Natural killer cell treated with Interleukin-12 subunit alpha and Interleukin-12 subunit beta and Interleukin-15 and Interleukin-18, amount 100 ng/mL, for 72 hours (primary cell): ENCODE measurements around the gene CFAP97D2. TPM values are rescaled to one million over a fixed set of nuclear protein-coding genes. Genes with fewer than 3 reads are reported as not detected.
"Not testable (repeated sequence)": the region's sequence is repeated elsewhere in the genome, so short reads cannot be mapped to it uniquely, and the experiment has no call there.

ENCODE experiments used
- ATAC-seq, 2 donors: fragments of 150-1000 bp; cut with Tn5 transposase in 1 of 2; sonication (Bioruptor Pico), chemical (Tn5 transposase) in 1 of 2; 2 replicates each; pipeline ENCODE4 v1.10.0; 2021
- DNase-seq: peaks from one replicate; pipeline ENCODE4 v3.0.0; 2022; ENCODE audit warnings: low spot score
- H3K27ac Mint-ChIP-seq, 2 donors: 1 replicate in 1 of 2; 2 replicates in 1 of 2; pipeline ENCODE4 v1.8.0; 2022; ENCODE audit warnings: mixed read lengths in 2 of 2, mild to moderate bottlenecking in 1 of 2, moderate library complexity in 1 of 2
- H3K27me3 Mint-ChIP-seq, 2 donors: 1 replicate in 1 of 2; 2 replicates in 1 of 2; pipeline ENCODE4 v1.8.0; 2022; ENCODE audit warnings: mixed read lengths in 2 of 2
- H3K36me3 Mint-ChIP-seq: one replicate; pipeline ENCODE4 v1.8.0; 2022; ENCODE audit warnings: mixed read lengths
- H3K4me1 Mint-ChIP-seq, 2 donors: 1 replicate in 1 of 2; 2 replicates in 1 of 2; pipeline ENCODE4 v1.8.0; 2022; ENCODE audit warnings: low read depth in 2 of 2, mixed read lengths in 2 of 2, mild to moderate bottlenecking in 1 of 2
- H3K4me3 Mint-ChIP-seq: one replicate; pipeline ENCODE4 v1.8.0; 2022; ENCODE audit warnings: mixed read lengths
- H3K9me3 Mint-ChIP-seq: 2 replicates; pipeline ENCODE4 v1.8.0; 2022; ENCODE audit warnings: mixed read lengths
- total RNA-seq, 2 donors: library from RNA; stranded (reverse); gene quantifications; one replicate each; pipeline ENCODE4 v1.2.3, GENCODE V29; 2022

Gene CFAP97D2
- total RNA-seq: not detected

DNA sequence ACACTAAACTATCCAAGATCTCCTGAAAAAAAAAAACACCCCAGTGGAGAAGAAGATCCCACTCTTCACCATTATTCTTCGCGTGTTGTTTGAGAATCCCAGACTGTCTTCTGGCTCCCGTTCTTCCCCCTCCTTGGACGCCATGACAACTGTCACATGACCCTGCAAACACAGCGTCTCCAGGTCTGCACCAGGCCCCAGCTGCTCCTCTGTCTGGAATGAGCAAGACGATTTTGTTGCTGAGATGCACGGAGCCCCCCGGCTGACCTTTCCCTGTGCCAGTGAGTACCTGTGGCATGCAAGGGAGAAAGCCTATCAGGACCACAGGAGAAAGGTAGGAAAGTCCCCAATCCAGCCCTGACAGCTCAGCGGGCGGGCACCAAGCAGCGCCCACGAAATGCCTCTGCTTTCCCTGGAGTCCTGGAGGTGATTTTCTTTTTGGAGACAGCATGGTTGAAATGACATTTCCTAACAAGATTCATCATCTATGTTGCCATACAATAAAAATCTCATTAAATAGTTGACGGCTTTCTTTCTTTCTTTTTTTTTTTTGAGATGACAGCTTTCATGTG lies at the start of gene CFAP97D2:
Gene CFAP97D2 (plus strand): TSS at position 171 of the 572 bp plus-strand sequence. CDS start 74 bp downstream, at position 245.
- ATAC-seq: no peak

DNA sequence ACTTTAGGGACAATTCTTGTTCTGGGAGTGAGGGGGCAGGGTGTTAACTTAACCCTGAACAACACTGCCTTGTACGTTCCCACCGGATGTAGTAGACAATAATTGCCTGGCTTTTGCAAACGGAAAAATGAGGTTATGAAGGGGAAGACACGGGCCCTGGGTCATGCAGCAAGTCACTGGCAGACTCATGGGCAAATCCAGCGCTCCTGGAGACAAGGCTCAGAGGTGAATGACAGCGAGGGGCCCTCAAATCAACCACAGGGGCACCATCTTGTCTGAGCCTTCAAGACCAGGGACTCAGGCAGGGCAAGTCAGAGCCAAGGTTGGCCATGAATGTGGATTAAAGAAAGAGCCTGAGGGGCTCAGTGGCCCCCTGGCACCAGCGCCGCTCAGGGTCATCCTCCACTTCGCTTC lies 49.4 kb upstream of the CFAP97D2 start:
- H3K36me3 Mint-ChIP-seq: peaks cover 6% of the 10 kb centered on the region
- H3K27me3 Mint-ChIP-seq: no peaks in the 10 kb centered on the region
- DNase-seq (no peak), ATAC-seq (peak in 1 of 2 donors; percentile 14)
- H3K4me1 Mint-ChIP-seq: peaks cover 67 to 68% of the 10 kb centered on the region in 2 donors
- H3K9me3 Mint-ChIP-seq: no peaks in the 10 kb centered on the region
- H3K27ac Mint-ChIP-seq: peak overlapping the region; percentile 89 to 91
- H3K4me3 Mint-ChIP-seq: peak overlapping the region; percentile 92

More for the DNA sequence above, at the start of gene CFAP97D2:
- Mint-ChIP-seq H3K9me3 (no peaks in the 10 kb centered on the region), H3K4me1 (peaks cover 29 to 30% of the 10 kb centered on the region in 2 donors), H3K4me3 (peak within 1 kb of the TSS; percentile 20), H3K27me3 (peaks cover 3 to 8% of the 10 kb centered on the region in 2 donors), H3K27ac (peak within 1 kb of the TSS; percentile 21 to 40), H3K36me3 (no peaks in the 10 kb centered on the region)
- no peak for DNase-seq

DNA sequence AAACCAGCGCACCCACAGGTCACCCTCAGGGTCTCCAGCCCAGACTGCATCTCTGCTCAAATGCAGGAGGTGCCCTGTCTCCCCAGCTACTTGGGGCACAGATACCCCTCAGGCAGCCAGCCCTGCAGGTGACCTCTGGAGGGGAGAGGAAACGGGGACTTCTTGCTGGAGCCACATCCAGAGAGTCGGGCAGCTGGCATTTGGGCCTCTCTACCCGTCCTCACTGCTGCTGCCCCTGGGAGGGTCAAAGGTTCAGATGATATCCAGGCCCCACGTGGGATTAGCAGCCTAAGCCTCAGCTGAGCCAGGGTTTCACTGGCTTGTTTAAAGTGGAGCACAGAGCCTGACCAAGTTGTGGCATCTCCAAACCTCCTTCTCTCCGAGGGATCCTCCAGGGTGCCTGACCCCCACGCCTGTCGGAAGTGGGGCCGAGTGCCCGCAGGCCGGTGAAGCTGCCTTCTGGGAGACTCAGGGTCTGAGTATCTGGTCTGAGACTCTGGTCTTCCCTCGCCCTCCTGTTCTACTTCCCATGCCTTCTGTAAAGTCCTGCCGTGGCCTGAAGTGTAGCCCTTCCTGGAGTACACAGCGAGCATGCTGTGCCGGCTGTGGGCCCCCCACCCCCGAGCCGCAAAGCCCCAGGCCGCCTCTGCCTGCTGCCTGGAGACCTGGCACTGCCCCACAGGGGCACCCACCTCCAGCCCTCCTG lies 48.8 kb upstream of the CFAP97D2 start:
- no peak for ATAC-seq
- Mint-ChIP-seq H3K4me3 (peak overlapping the region; percentile 97), H3K27me3 (no peaks in the 10 kb centered on the region), H3K9me3 (no peaks in the 10 kb centered on the region), H3K36me3 (no peaks in the 10 kb centered on the region), H3K27ac (peak overlapping the region; percentile 89 to 91), H3K4me1 (peaks cover 61 to 62% of the 10 kb centered on the region in 2 donors)
- no peak for DNase-seq

DNA sequence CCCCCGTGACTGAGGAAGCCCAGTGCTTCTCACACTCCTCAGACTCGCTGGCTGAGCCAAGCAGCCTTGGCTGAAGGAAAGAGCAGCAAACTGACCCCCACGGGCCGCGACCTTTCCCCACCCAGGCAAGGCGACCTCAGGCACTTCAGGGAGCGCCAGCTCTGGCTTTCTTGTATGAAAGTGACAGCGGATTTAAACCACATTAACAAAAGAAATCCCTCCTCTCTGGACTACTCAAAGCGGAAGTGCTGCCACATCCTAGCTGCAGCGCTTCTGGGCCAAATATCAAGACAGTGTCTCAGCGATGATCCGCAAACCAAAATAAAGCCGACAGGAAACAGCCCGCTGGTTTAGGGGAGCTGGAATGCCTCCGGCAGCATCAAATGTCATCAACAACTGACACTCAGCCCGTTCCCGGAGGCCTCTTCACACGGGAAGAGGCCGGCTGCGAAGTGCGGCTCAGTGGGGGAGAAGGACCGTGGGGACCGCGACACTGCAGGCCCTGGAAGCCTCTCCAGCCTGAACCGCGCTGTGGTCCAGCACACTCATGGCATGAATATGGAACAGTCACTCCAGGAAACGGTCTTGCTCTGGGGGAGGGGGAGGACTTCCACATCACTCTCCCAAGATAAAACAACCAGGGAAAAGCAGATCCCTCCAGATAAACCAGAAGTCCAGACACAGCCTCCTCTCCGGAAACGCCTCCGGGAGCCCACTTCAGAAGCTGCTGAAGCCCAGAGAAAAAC lies 48.0 kb upstream of the CFAP97D2 start:
- Mint-ChIP-seq H3K36me3 (no peaks in the 10 kb centered on the region), H3K27me3 (no peaks in the 10 kb centered on the region), H3K9me3 (no peaks in the 10 kb centered on the region), H3K4me1 (peaks cover 57 to 58% of the 10 kb centered on the region in 2 donors), H3K4me3 (peak overlapping the region; percentile 97), H3K27ac (peak overlapping the region; percentile 89 to 91)
- ATAC-seq (peak; percentile 54 to 56), DNase-seq (no peak)

DNA sequence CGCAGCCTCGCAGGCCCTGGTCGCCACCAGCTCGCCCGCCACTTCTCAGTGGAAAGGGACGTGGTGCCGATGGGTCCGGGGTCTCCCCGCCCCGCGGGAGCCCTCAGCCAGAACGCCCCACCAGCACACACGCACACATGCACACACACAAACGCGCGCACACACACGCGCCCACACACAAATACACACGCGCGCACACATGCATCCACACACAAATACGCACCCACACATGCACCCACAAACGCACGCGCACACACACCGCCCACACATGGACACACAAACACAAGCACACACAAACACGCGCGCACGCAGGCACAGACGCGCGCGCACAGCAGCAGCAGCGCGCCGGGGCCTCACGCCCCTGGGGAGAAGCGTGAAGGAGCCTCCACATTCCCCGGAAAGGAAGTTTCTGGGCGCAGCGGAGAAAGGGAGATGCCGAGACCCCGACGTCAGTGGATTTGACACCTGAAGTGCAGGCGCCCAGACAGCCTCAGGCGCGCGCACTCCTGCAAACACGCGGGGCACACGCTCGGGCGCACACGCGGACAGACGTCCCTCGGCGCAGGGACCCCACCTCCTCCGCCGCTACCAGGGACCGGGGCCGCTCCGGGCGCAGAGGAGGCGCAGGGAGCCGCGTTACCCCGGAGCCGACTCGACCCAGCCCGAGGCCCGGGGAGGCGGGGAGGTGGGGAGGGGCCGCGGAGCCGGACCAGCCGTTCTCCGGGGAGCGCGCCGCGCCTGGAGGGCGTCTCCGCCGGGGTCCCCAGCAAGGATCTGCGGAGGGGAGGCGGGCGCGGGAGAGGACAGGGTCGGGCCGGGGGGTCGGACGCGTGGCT lies 47.3 kb upstream of the CFAP97D2 start:
- ATAC-seq (no peak), DNase-seq (no peak)
- Mint-ChIP-seq H3K27ac (peak overlapping the region; percentile 89 to 91), H3K27me3 (no peaks in the 10 kb centered on the region), H3K36me3 (no peaks in the 10 kb centered on the region), H3K4me1 (peaks cover 49 to 50% of the 10 kb centered on the region in 2 donors), H3K9me3 (no peaks in the 10 kb centered on the region), H3K4me3 (peak overlapping the region; percentile 97)

DNA sequence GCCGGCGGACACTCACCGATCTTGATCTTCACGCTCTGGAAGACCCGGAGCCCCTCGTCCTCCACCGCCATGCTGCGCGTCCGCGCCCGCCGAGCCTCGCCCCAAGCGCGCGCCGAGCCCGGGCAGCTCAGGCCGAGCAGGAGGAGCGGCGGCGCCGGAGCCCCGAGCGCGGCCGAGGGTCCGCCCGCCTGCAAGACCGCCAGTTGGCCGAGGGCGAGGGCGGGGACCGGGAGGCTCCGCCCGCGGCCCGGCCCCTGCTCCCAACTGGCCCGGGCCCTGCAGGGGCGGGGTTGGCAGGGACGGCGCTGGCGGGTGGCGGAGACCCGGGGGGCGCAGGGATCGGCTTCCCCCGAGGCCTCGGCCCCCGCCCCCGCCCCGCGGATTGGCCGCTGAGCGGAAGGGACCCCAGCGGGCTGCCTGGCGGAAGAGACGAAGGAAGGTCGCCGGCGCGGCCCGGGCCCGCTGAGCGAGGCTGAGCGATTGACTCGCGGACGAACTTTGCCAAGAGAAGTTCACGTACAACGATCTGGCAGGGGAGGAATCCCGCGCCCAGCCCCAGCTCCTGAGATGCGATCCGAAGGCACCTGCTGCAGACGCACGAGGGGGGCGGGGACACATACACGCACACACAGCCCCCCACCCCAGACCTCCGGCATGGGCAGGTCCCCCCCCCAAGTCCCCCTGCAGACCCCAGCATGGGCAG lies 46.5 kb upstream of the CFAP97D2 start, which contains the start of gene RASA3:
Gene RASA3 (minus strand): TSS at position 205 of the 703 bp plus-strand sequence. CDS start 134 bp downstream, at position 71.
- DNase-seq: peak; percentile 86
- peak; percentile 76 to 85 for ATAC-seq
- H3K9me3 Mint-ChIP-seq: no peaks in the 10 kb centered on the region

DNA sequence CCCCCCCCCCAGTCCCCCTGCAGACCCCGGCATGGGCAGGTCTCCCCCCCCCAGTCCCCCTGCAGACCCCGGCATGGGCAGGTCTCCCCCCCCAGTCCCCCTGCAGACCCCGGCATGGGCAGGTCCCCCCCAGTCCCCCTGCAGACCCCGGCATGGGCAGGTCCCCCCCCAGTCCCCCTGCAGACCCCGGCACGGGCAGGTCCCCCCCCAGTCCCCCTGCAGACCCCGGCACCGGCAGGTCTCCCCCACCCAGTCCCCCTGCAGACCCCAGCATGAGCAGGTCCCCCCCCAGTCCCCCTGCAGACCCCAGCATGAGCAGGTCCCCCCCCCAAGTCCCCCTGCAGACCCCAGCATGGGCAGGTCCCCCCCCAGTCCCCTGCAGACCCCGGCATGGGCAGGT lies 45.9 kb upstream of the CFAP97D2 start:
- not testable (repeated sequence) for H3K27ac Mint-ChIP-seq, H3K4me3 Mint-ChIP-seq, DNase-seq, H3K36me3 Mint-ChIP-seq, H3K27me3 Mint-ChIP-seq, ATAC-seq, H3K9me3 Mint-ChIP-seq
- peaks cover 36 to 37% of the 10 kb centered on the region in 2 donors for H3K4me1 Mint-ChIP-seq

More for the DNA sequence above, 46.5 kb upstream of the CFAP97D2 start, which contains the start of gene RASA3:
- H3K27me3 Mint-ChIP-seq: no peaks in the 10 kb centered on the region
- H3K27ac Mint-ChIP-seq: peak within 1 kb of the TSS; percentile 89 to 91
- peak within 1 kb of the TSS; percentile 97 for H3K4me3 Mint-ChIP-seq
- no peaks in the 10 kb centered on the region for H3K36me3 Mint-ChIP-seq
- peaks cover 41 to 42% of the 10 kb centered on the region in 2 donors for H3K4me1 Mint-ChIP-seq

DNA sequence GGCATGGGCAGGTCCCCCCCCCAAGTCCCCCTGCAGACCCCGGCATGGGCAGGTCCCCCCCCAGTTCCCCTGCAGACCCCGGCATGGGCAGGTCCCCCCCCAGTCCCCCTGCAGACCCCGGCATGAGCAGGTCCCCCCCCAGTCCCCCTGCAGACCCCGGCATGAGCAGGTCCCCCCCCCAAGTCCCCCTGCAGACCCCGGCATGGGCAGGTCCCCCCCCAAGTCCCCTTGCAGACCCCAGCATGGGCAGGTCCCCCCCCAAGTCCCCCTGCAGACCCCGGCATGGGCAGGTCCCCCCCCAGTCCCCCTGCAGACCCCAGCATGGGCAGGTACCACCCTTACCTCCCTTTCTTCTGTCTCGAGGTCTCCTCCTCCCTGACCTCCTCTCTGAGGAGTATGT lies 45.5 kb upstream of the CFAP97D2 start:
- Mint-ChIP-seq H3K4me1 (peaks cover 31 to 33% of the 10 kb centered on the region in 2 donors), H3K4me3 (peak overlapping the region; percentile 65)
- not testable (repeated sequence) for H3K27me3 Mint-ChIP-seq, H3K9me3 Mint-ChIP-seq, DNase-seq, H3K36me3 Mint-ChIP-seq, H3K27ac Mint-ChIP-seq, ATAC-seq

DNA sequence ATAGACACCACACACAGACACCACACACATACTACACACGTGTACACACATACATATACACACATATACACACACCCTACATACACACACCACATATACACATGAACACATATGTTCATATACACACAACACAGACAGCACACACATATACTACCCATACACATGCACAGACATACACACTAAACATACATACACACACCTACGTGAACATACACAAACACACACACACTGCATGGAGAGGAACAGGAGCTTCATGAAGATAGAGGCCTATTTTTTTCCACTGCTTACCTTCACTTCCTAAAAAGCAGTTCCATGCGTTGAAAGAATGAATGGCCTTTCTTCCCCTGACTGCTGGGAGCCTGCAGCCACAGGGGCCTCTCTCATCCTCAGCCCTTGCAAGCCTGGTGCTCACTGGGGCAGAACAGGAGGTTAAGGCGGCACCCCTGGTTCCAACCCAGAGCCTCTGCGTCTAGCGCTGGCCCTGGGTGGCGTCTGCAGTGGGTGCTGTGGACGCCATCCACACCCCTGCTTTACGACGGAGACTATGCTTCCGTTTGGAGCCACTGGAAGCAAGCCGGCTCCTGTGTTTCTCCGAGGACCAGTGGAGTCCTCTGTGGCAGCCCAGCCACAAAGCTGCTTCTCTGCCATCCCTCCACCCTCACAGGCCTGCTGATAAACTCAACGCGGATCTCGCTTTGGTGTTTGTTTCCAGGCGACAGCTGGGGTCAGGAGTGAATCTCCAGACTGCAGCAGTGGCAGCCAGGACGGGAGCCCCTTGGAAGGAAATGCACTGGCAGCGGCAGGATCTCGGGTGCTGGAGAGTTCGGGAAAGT lies 44.7 kb upstream of the CFAP97D2 start:
- Mint-ChIP-seq H3K4me1 (peaks cover 25 to 28% of the 10 kb centered on the region in 2 donors), H3K27me3 (no peaks in the 10 kb centered on the region), H3K27ac (no peak overlapping the region), H3K36me3 (no peaks in the 10 kb centered on the region), H3K9me3 (no peaks in the 10 kb centered on the region), H3K4me3 (peak overlapping the region; percentile 65)
- no peak for ATAC-seq
- DNase-seq: no peak

DNA sequence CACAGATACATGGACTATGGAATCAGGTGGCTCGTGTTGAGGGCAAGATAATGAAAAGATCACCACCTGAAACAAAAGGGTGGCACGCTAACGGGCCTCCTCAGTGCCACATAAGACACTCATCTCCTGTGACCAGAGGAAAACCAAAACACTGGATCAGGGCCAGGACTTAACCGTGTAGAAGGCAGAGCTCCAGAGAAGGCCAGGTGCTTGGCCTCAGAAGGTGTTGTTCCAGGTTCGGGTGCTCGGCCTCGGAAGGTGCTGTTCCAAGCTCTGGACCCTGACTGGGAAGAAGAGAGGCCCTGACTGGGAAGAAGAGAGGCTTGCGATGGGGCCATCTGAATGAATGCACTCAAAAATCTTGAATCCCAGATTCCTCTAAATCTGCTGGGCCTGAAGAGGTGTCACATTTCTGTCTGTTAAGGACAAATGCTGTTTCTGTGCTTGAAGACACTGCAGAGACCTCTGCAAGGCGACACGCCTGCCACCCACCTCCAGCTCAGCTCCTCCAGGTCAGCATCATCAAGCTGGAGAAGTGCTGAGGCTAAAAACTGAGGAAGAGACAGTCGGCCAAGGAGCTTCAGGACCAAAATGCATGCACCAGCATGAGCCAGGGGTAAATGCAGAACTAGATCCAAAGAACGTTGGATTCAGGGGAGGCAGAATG lies 44.0 kb upstream of the CFAP97D2 start:
- no peak for ATAC-seq
- Mint-ChIP-seq H3K9me3 (no peaks in the 10 kb centered on the region), H3K4me1 (peaks cover 21 to 22% of the 10 kb centered on the region in 2 donors), H3K4me3 (no peak overlapping the region), H3K27ac (no peak overlapping the region), H3K36me3 (no peaks in the 10 kb centered on the region), H3K27me3 (no peaks in the 10 kb centered on the region)
- DNase-seq: no peak

DNA sequence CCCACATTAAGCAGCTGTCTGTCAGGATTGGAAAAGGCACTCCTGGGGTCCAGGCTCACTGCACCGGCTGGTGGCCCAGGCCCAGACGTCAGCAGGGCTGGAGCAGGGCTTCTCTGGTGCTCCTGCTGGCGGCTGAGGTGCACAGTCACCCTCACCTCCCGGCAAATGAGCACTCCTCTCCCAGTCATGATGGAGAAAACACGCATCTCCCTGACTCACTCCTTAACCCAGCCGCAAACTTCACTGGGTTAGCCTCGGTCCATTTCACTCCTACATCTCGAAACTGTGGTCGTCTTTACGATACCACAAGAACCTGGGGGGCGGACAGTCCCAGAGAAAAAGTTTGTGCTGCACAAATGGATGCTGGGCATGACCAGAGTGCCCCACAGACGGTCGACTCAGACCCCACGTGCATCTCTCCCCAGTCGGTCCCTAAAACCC lies 43.3 kb upstream of the CFAP97D2 start:
- H3K4me3 Mint-ChIP-seq: no peak overlapping the region
- DNase-seq (no peak), ATAC-seq (no peak)
- no peaks in the 10 kb centered on the region for H3K9me3 Mint-ChIP-seq
- H3K4me1 Mint-ChIP-seq: peaks cover 17 to 20% of the 10 kb centered on the region in 2 donors
- no peak overlapping the region for H3K27ac Mint-ChIP-seq
- no peaks in the 10 kb centered on the region for H3K36me3 Mint-ChIP-seq
- H3K27me3 Mint-ChIP-seq: no peaks in the 10 kb centered on the region
